Spleen (tissue), 11 donors: ENCODE results near the gene RASAL3. TPM values are rescaled to one million over a fixed set of nuclear protein-coding genes. Genes with fewer than 3 reads are reported as not detected.

Experiments
- DNase-seq: peaks from one replicate; pipeline ENCODE4 v3.0.0-alpha.2; 2020
- H3K27ac ChIP-seq, 8 donors: fragments of 200-600 bp; sonication (generic) in 7 of 8; 1 replicate in 4 of 8; 2 replicates in 4 of 8; pipeline versions ENCODE4 v1.5.0 to v1.8.0; 2016 to 2021; ENCODE audit warnings: inconsistent platforms in 4 of 8, mild to moderate bottlenecking in 4 of 8, moderate library complexity in 1 of 8
- H3K27me3 ChIP-seq, 7 donors: fragments of 200-600 bp; sonication (generic) in 6 of 7; replicated peaks in 1 of 7; 1 replicate in 4 of 7; 2 replicates in 3 of 7; pipeline versions ENCODE4 v1.5.0 to v1.8.0; 2016 to 2021; ENCODE audit warnings: inconsistent platforms in 3 of 7, mild to moderate bottlenecking in 1 of 7
- H3K36me3 ChIP-seq, 6 donors: fragments of 200-600 bp; sonication (generic) in 5 of 6; 1 replicate in 4 of 6; 2 replicates in 2 of 6; pipeline versions ENCODE4 v1.5.0 to v1.8.0; 2016 to 2021; ENCODE audit warnings: inconsistent platforms in 2 of 6
- H3K4me1 ChIP-seq, 6 donors: fragments of 200-600 bp; sonication (generic) in 5 of 6; 1 replicate in 3 of 6; 2 replicates in 3 of 6; pipeline versions ENCODE4 v1.5.0 to v1.8.0; 2016 to 2021; ENCODE audit warnings: inconsistent platforms in 3 of 6
- H3K4me3 ChIP-seq, 8 donors: fragments of 200-600 bp; sonication (generic) in 7 of 8; 1 replicate in 4 of 8; 2 replicates in 4 of 8; pipeline versions ENCODE4 v1.5.0 to v1.8.0; 2016 to 2021; ENCODE audit warnings: inconsistent platforms in 4 of 8, mild to moderate bottlenecking in 4 of 8, moderate library complexity in 2 of 8
- H3K9me3 ChIP-seq, 8 donors: fragments of 200-600 bp; sonication (generic) in 7 of 8; 1 replicate in 4 of 8; 2 replicates in 4 of 8; pipeline versions ENCODE4 v1.5.0 to v1.8.0; 2016 to 2021; ENCODE audit warnings: inconsistent platforms in 4 of 8
- POLR2A ChIP-seq, 3 donors: fragments of 450-650 bp; IDR thresholded peaks; one replicate each; pipeline ENCODE4 v1.5.1; 2017; ENCODE audit warnings: antibody characterized with exemption in 3 of 3, mild to moderate bottlenecking in 1 of 3
- POLR2AphosphoS5 ChIP-seq, 3 donors: sonication (generic); formaldehyde crosslinking; IDR thresholded peaks; one replicate each; pipeline ENCODE4 v1.5.1; 2017; ENCODE audit warnings: antibody characterized with exemption in 3 of 3
- WGBS, 5 donors: extraction: QIAGEN DNeasy Blood & Tissue Kit in 3 of 5; methylation state at CpG; one replicate each; pipeline versions ENCODE4 v1.1.5 to v1.1.7; 2013 to 2018; 5-methylcytosine and 5-hydroxymethylcytosine counted together
- intact Hi-C: fragments of 100-400 bp; cut with DNase I; formaldehyde crosslinking; loops from one replicate; pipeline ENCODE4 v1.15.0; 2023; ENCODE audit warnings: low total_unique reads
- polyA plus RNA-seq, 3 donors: library from polyadenylated mRNA; stranded (reverse); fragments of 200-250 nt; gene quantifications; one replicate each; pipeline ENCODE4 v1.2.1, GENCODE V29; 2013
- total RNA-seq, 7 donors: library from RNA; depleted of rRNA in 3 of 7; stranded (reverse); fragments of >200 nt in 3 of 7; fragmentation: NEBNext Ultra II Directional in 4 of 7; extraction: Animal tissue kit (Norgen Biotek cat#: 25700) in 4 of 7; gene quantifications; one replicate each; pipeline versions ENCODE4 v1.1.0 to v1.2.1, GENCODE V29; 2016 to 2021
- TF ChIP-seq, protein P1 (sequence below), 11 experiments: fragments of 200-600 bp in 7 of 11; fragments of 450-650 bp in 4 of 11; sonication (generic) in 4 of 11; IDR thresholded peaks in 8 of 11; conservative IDR thresholded peaks in 3 of 11; 1 replicate in 7 of 11; 2 replicates in 4 of 11; pipeline versions ENCODE4 v1.4.0 to v1.8.0; 2016 to 2021; ENCODE audit warnings: antibody characterized with exemption in 11 of 11, inconsistent platforms in 4 of 11, mild to moderate bottlenecking in 1 of 11
- donor health status: healthy with polysubstance abuse.
- donor health status: DM: no; HTN: no; CAD: no; lungs with moderate emphysema.
- donor health status: DM: no; HTN: no; CAD: no.
- donor health status: Bipolar disorder and iron deficiency.
- donor health status: healthy.
- donor health status: DM: no; HTN: no; CAD: no.
- donor health status: DM: yes; HTN: yes; CAD: no.

Gene RASAL3
- total and polyA plus RNA-seq, 10 donors, result 31.7 to 79.1 (median 62.2) TPM

DNA sequence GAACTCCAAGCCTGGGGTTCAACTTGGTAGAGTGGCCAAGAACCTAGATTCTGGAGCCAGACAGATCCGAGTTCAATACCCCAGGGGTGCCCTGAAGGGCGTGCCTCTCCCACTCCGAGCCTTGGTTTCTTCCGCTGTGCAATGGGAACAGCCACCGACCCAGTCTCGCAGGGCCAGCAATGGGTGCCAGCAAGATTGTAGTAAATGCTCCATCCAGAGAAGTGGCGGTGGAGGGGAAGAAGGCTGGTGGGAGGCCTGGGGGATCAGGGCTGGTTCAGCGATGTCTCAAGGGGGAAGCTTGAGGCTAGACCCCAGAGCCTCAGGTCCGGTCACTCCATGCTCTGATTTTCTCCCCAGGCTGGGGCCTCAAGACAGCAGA is 19.1 kb downstream of the RASAL3 start:
- DNase-seq, result no peak
- Histone ChIP-seq H3K9me3 (no peaks in the 10 kb centered on the region), H3K4me1 (peaks cover 0 to 31% (median 9%) of the 10 kb centered on the region in 6 donors), H3K36me3 (peaks cover 0 to 40% (median 4%) of the 10 kb centered on the region in 6 donors), H3K27me3 (no peaks in the 10 kb centered on the region), H3K4me3 (no peak overlapping the region), H3K27ac (no peak overlapping the region)
- 88 to 97% (median 93%) methylated on average over 9 of the region's 9 CpGs for WGBS, 5 donors
- no peak for TF ChIP-seq POLR2AphosphoS5 (IDR thresholded peaks at IDR 0.05)
- no peak for TF ChIP-seq POLR2A (IDR thresholded peaks at IDR 0.05)
- TF ChIP-seq, protein P1, sequence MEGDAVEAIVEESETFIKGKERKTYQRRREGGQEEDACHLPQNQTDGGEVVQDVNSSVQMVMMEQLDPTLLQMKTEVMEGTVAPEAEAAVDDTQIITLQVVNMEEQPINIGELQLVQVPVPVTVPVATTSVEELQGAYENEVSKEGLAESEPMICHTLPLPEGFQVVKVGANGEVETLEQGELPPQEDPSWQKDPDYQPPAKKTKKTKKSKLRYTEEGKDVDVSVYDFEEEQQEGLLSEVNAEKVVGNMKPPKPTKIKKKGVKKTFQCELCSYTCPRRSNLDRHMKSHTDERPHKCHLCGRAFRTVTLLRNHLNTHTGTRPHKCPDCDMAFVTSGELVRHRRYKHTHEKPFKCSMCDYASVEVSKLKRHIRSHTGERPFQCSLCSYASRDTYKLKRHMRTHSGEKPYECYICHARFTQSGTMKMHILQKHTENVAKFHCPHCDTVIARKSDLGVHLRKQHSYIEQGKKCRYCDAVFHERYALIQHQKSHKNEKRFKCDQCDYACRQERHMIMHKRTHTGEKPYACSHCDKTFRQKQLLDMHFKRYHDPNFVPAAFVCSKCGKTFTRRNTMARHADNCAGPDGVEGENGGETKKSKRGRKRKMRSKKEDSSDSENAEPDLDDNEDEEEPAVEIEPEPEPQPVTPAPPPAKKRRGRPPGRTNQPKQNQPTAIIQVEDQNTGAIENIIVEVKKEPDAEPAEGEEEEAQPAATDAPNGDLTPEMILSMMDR (IDR thresholded peaks at IDR 0.05 in 8 of 11, conservative IDR thresholded peaks at IDR 0.05 in 3 of 11), result no peak
- intact Hi-C loops, result no loop called here

GRCh38 chr19:15444505-15445226 is 19.7 kb downstream of the RASAL3 start:
- whole genome bisulfite sequencing, 5 donors, result 84 to 95% (median 91%) methylated on average over 11 to 15 of the region's 15 CpGs
- intact Hi-C loops, result no loop called here
- Histone ChIP-seq H3K27ac (no peak overlapping the region), H3K4me3 (no peak overlapping the region), H3K36me3 (peaks cover 0 to 46% (median 4%) of the 10 kb centered on the region in 6 donors), H3K9me3 (no peaks in the 10 kb centered on the region), H3K27me3 (no peaks in the 10 kb centered on the region), H3K4me1 (peaks cover 0 to 28% (median 9%) of the 10 kb centered on the region in 6 donors)
- DNase-seq, result no peak
- TF ChIP-seq, protein P1 (IDR thresholded peaks at IDR 0.05 in 8 of 11, conservative IDR thresholded peaks at IDR 0.05 in 3 of 11), result no peak
- TF ChIP-seq POLR2A (IDR thresholded peaks at IDR 0.05) (no peak), POLR2AphosphoS5 (IDR thresholded peaks at IDR 0.05) (no peak)

- intact Hi-C loops, result no loop called here
- DNase-seq, result no peak
- WGBS, 5 donors, result 91 to 97% (median 93%) methylated on average over 8 to 10 of the region's 10 CpGs
- no peak overlapping the region for H3K27ac ChIP-seq
- no peak overlapping the region for H3K4me3 ChIP-seq
- TF ChIP-seq, protein P1 (IDR thresholded peaks at IDR 0.05 in 8 of 11, conservative IDR thresholded peaks at IDR 0.05 in 3 of 11), result no peak
- TF ChIP-seq POLR2AphosphoS5 (IDR thresholded peaks at IDR 0.05) (no peak), POLR2A (IDR thresholded peaks at IDR 0.05) (no peak)
- H3K4me1 ChIP-seq, result peaks cover 0 to 22% (median 3%) of the 10 kb centered on the region in 6 donors
- no peaks in the 10 kb centered on the region for H3K9me3 ChIP-seq
- peaks cover 0 to 54% (median 4%) of the 10 kb centered on the region in 6 donors for H3K36me3 ChIP-seq
- H3K27me3 ChIP-seq, result no peaks in the 10 kb centered on the region
Measured at GRCh38 chr19:15443838-15444237, 20.5 kb downstream of the RASAL3 start.

- WGBS, 5 donors, result 90 to 96% (median 91%) methylated on average over 3 of the region's 3 CpGs
- Histone ChIP-seq H3K4me1 (peaks cover 0 to 17% (median 0%) of the 10 kb centered on the region in 6 donors), H3K27me3 (no peaks in the 10 kb centered on the region), H3K9me3 (no peaks in the 10 kb centered on the region), H3K4me3 (no peak overlapping the region), H3K36me3 (peaks cover 0 to 59% (median 4%) of the 10 kb centered on the region in 6 donors), H3K27ac (no peak overlapping the region)
- TF ChIP-seq, protein P1 (IDR thresholded peaks at IDR 0.05 in 8 of 11, conservative IDR thresholded peaks at IDR 0.05 in 3 of 11), result no peak
- no peak for TF ChIP-seq POLR2A (IDR thresholded peaks at IDR 0.05)
- TF ChIP-seq POLR2AphosphoS5 (IDR thresholded peaks at IDR 0.05), result no peak
- intact Hi-C loops, result no loop called here
- no peak for DNase-seq
Measured at GRCh38 chr19:15443325-15443724, 21.0 kb downstream of the RASAL3 start.
